Measurements from ENCODE around the gene ALK.

- TF ChIP-seq POLR2A (IDR thresholded peaks at IDR 0.05) (no peak), CTCF (IDR thresholded peaks at IDR 0.05) (no peak)
Measured at GRCh38 chr2:29469516-29469915, 451.9 kb downstream of the ALK start.
